Stimulated activated CD4-positive, alpha-beta T cell treated with anti-CD3 and anti-CD28 coated beads, Interleukin-4, amount 100 ng/mL, for 24 hours (primary cell): ENCODE data around the gene COX10.

ENCODE experiments used
- DNase-seq: peaks from one replicate; pipeline ENCODE4 v3.0.0-alpha.2; 2020

COX10 gene

GRCh38 chr17:14072881-14073280, 3.6 kb downstream of the COX10 start:
- no peak for DNase-seq

- DNase-seq: no peak
Observed at GRCh38 chr17:14078027-14078426, 8.7 kb downstream of the COX10 start.

- DNase-seq: no peak
Observed at GRCh38 chr17:14080847-14081251, 11.5 kb downstream of the COX10 start.

- no peak for DNase-seq
Observed at GRCh38 chr17:14082848-14083247, 13.5 kb downstream of the COX10 start.

DNA sequence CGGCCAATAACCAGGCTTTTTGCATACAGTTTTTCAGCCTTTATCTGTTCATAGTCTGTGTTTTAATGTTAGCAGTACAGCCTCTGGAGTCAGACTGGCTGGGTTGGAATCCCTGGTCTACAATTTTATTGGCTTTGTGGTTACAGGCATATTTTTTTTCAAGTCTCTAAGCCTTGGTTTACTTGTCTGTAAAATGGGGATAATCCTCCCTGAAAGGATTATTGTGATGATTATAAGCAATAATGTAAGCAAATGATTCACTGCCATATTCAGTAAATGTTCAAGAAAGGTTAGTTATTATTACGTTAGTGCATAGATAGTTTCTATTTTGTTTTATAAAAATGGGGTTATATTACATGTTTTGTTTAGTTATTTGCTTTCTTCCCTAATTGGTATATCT, 15.7 kb downstream of the COX10 start:
- no peak for DNase-seq

DNA sequence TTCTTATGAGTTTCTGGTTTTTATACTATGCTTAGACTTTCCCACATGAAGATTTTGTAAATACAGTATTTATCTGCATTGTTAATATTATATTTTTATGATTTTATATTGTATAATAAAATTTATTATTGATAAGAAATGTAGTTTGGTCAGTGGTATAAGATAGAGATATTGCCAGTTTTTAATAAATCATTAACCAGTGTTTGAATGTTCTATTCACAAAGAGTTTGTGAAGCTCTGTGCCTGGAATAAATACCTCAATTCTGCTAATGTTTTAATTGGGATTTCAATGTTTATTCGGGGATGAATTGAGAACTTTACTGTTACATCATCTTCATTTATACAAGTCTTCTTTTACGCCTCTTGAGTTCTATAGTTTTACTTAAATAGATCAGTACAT, 16.9 kb downstream of the COX10 start:
- DNase-seq: no peak

- no peak for DNase-seq
Observed at GRCh38 chr17:14089179-14089578, 19.9 kb downstream of the COX10 start.

DNA sequence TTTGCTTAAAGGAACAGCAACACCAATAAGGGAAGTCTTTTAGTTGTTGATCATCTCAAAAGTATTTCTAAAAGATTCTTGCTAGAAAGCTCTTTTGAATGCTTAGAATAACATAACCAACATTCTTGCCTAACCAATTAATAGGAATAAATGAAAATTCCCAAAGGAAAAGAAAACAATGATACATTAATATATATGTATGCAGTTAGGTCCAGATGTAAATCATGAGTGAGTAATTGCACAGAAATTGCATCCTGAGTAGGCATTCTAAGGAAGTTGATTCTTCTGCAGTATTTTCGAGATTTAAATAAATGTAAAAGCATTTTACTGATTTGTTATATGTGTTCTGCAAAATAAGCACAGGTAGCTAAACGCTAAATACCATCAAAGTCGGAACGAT, 22.1 kb downstream of the COX10 start:
- DNase-seq: no peak

- no peak for DNase-seq
Observed at GRCh38 chr17:14092808-14093207, 23.5 kb downstream of the COX10 start.

DNA sequence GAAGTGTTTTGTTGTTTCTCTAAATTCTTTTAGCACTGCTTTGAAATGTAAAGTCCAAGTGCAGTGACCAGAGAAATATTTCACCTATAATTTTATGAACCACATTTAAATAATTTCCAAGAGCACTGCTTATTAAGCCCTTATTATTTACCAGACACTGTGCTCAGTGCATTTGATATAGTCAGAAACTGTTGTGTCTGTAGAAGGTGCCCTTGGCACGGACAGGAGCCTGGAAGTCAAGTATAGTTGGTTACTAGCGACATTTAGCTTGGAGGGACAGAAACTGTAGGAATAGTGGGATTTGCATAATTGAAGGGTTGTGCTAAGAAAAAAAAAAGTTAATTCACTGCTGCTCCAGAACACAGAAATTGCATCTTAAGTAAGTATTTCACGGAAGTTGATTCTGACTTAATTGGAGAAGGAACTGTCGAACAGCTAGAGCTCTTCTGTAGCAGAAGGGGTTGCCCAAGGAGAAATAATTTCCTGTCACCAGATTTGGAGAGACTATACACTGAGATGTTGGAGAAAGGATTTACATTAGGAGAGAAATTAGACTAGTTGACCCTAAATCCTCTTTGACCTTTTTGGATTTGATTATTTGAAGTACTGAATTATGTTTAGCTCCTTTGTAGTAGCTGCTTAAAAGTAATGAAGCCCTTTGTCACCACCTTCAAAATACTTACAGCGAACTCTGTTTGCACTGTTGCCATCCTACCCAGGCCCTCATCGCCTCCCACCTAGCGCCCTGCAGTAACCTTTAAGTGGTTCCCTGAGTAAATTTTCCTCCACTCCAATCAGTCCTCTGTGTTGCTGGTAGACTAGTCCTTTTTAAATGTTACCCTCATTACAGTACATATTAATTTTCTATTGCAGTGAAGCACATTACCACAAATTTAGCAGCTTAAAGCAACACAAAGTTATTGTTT, 25.6 kb downstream of the COX10 start:
- DNase-seq: no peak

GRCh38 chr17:14095631-14096030, 26.3 kb downstream of the COX10 start:
- no peak for DNase-seq

DNA sequence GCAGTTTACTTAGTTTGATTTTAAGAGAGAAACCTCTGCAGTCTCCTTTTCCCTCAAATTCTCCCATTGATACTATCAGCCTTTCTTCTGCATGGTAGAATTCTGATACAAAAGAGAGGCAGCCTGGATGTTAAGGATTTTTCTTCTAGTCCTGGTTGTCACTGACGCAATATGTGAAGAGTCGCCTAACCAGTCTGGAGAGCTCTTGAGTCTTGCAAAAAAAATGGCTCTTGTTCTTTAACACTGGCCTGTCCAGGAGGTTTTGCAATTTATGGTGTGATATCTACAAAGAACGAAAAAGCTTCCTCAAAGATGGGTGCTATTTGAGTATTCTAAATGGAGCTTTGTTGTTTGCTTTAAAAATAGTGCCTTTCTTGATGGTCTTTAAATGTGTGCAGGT, 28.9 kb downstream of the COX10 start:
- DNase-seq: no peak

GRCh38 chr17:14101976-14102375, 32.7 kb downstream of the COX10 start:
- DNase-seq: no peak

- DNase-seq: no peak
Observed at GRCh38 chr17:14103836-14104235, 34.5 kb downstream of the COX10 start.

- DNase-seq: no peak
Observed at GRCh38 chr17:14104734-14105133, 35.4 kb downstream of the COX10 start.

DNA sequence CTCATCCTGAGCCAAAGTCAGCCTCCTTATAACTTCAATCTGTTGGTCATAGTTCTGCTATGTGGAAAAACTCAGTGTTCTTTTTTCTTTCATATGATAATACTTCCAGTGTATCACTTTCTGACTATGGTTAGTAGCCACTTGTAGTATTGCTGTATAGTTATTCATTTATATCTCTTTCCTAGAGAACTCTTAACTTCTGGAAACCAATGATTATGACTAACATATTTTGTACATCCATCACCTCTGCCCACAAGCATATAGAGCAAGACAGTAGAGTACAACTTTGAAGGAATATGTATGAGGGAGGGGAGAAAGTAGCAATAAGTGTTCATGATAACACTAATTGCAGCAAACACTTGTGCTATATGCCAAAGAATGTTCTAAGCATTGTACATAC, 38.6 kb downstream of the COX10 start:
- DNase-seq: no peak

DNA sequence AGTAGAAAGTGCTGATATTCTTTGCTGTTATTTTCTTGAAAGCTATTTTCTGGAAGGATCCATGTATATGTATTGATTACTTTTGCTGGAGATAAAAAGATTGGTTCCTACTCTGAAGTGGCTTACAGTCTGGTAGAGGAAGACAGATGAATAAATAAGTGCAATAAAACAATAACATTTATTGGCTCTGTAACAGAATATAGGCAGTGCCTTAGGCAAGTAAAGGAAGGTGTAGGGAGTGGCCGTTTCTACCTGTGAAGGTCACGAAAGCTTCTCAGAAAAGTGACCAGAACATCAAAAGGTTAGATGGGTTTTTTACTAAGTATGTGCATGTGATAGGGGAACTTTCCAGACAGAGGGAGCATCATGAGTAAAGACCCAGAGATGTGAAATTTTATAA, 43.1 kb downstream of the COX10 start:
- DNase-seq: no peak

DNA sequence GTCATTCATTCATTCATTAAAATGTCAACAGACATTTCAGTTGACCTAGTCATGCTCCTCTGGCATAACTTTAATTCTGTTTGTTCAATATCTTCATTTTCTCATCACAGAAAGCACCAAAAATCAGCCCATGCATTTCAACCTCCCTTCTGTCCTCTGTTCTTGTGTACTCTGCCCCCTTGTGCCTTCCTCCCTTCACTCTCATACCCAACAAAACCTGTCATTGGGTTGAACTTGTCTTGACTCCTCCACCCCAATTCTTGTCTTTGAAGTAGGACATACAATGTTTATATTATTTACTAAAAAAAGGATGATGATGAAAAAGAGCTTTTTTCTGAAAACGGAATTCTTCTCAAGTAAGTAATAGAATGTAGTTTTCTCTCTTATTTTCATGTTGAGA, 43.8 kb downstream of the COX10 start:
- no peak for DNase-seq

DNA sequence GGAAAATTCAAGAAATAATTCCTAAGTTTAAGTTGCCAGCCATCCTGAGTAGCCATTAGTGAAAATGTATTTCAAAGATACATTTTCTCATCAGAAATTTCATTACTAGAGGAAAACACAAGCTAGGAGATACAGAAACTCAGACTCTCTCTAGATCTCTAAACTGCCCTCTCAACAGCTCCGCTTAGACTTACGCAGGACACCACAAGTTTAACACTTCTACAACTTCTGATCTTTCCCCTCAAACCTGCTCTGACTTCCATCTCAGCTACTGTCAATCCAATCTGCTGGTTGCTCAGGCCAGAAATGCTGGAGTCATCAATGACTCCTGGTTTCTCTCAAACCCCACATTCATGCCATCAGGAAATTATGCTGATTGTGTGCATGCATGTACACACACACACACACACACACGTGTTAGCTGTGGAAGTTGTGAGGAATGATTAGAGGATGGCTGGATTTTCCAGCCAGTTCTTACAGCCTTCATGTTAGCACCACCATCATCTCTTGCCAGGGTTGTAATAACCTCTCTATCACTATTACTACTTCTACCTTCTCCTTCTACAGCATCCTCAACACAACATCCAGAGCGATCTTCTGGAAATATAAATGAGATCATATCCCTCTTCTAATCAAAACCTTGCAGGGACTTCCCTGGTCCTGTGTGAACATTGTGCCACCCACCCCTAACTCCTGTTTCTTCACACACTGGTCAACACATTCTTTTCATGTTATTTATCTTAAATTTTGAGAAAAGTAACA, 47.1 kb downstream of the COX10 start:
- DNase-seq: no peak

DNA sequence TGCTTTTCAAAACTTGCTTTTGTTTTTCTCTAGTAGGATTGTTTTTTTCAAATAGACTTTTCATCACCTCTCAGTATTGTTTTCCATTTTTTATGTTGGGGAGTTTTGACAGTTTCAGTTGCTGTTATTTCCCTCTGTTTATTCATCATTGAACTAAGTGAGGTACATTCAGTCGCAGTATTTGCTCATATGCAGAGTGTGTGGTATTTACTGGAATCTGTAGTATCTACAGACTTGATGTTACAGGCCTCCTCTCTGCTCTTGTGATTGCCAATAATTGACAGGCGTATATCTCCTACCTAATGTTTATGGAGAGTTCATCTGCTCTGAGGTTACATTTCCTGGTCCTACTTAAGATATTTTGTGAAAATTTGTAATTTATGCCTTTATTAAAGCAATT, 49.6 kb downstream of the COX10 start:
- no peak for DNase-seq

- DNase-seq: no peak
Observed at GRCh38 chr17:14119546-14119945, 50.2 kb downstream of the COX10 start.

- no peak for DNase-seq
Observed at GRCh38 chr17:14121952-14122351, 52.6 kb downstream of the COX10 start.

GRCh38 chr17:14123619-14124278, 54.4 kb downstream of the COX10 start:
- DNase-seq: no peak

DNA sequence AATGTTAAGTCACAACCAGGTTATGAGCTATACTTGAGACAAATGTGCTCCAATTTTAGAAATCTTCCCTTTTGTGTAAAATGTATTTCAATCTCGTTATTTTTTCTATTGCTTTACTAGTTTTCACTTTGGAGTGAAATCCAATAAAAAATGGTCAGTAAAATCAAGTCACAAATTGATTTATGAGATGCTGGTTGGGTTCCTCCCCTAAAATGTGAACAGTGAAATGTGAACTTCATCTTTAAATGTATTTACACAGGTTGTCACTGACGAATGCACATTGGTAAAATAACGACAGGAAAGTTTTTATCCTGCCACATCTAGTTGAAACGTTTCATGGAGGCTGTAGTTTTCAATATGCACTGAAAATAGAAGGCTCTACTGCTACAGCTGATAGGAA, 55.5 kb downstream of the COX10 start:
- DNase-seq: no peak
